Retinal pigment epithelial cell (primary cell): ENCODE data around the gene ADAMTS12.
A peak's percentile ranks its signal among the peaks of the same experiment; 100 is the strongest.
"Not testable (repeated sequence)": the region's sequence is repeated elsewhere in the genome, so short reads cannot be mapped to it uniquely, and the experiment has no call there.

Source experiments
- DNase-seq: peaks from one replicate; pipeline ENCODE4 v3.0.0-alpha.2; 2010; ENCODE audit warnings: low read depth
- H3K4me3 ChIP-seq: 2 replicates; pipeline ENCODE4 v1.5.1; 2011; ENCODE audit warnings: mild to moderate bottlenecking, low read length, control low read depth, moderate library complexity
- CTCF ChIP-seq: conservative IDR thresholded peaks from 2 replicates; pipeline ENCODE4 v1.5.1; 2011; ENCODE audit warnings: low read depth, low read length, control low read depth, inconsistent platforms

Gene ADAMTS12

GRCh38 chr5:33523208-33523771, 368.5 kb downstream of the ADAMTS12 start:
- no peak for TF ChIP-seq CTCF
- no peak for DNase-seq
- H3K4me3 ChIP-seq: no peak overlapping the region

- TF ChIP-seq CTCF: no peak
- DNase-seq: no peak
Observed at GRCh38 chr5:33516421-33516820, 375.4 kb downstream of the ADAMTS12 start.

GRCh38 chr5:33515366-33515765, 376.4 kb downstream of the ADAMTS12 start:
- not testable (repeated sequence) for H3K4me3 ChIP-seq, DNase-seq

More at GRCh38 chr5:33516421-33516820, 375.4 kb downstream of the ADAMTS12 start:
- H3K4me3 ChIP-seq: no peak overlapping the region

GRCh38 chr5:33513462-33514185, 378.2 kb downstream of the ADAMTS12 start:
- no peak overlapping the region for H3K4me3 ChIP-seq
- peak; percentile 75 for DNase-seq
- TF ChIP-seq CTCF: no peak

- DNase-seq: no peak
- no peak overlapping the region for H3K4me3 ChIP-seq
- TF ChIP-seq CTCF: no peak
Observed at GRCh38 chr5:33509036-33509435, 382.8 kb downstream of the ADAMTS12 start.

GRCh38 chr5:33507426-33507825, 384.4 kb downstream of the ADAMTS12 start:
- no peak for TF ChIP-seq CTCF
- no peak overlapping the region for H3K4me3 ChIP-seq
- DNase-seq: no peak

- H3K4me3 ChIP-seq: no peak overlapping the region
- no peak for DNase-seq
- TF ChIP-seq CTCF: no peak
Observed at GRCh38 chr5:33504570-33504969, 387.2 kb downstream of the ADAMTS12 start.
